Heart left ventricle (tissue), 16 donors: Measurements from ENCODE around the gene LPP. TPM values are rescaled to one million over a fixed set of nuclear protein-coding genes. Genes with fewer than 3 reads are reported as not detected.

Experiments
- ATAC-seq, 4 donors: fragments of 200-7000 bp; cut with Tn5 transposase; one replicate each; pipeline ENCODE4 v1.9.1; 2020 to 2022; ENCODE audit warnings: moderate library complexity in 4 of 4, mild to moderate bottlenecking in 3 of 4, moderate number of reproducible peaks in 1 of 4
- DNase-seq, 5 donors: peaks; one replicate each; pipeline ENCODE4 v3.0.0-alpha.2; 2020
- H3K27ac ChIP-seq, 12 donors: fragments of 200-600 bp; sonication (generic) in 4 of 12; one replicate each; pipeline versions ENCODE4 v1.5.0 to v1.8.0; 2016 to 2022; ENCODE audit warnings: mild to moderate bottlenecking in 2 of 12
- H3K27me3 ChIP-seq, 9 donors: fragments of 200-600 bp; sonication (generic) in 2 of 9; one replicate each; pipeline versions ENCODE4 v1.5.1 to v1.8.0; 2016 to 2022; ENCODE audit warnings: mild to moderate bottlenecking in 3 of 9
- H3K36me3 ChIP-seq, 9 donors: fragments of 200-600 bp; sonication (generic) in 2 of 9; one replicate each; pipeline versions ENCODE4 v1.5.0 to v1.8.0; 2018 to 2022; ENCODE audit warnings: mild to moderate bottlenecking in 2 of 9
- H3K4me1 ChIP-seq, 12 donors: fragments of 200-600 bp; sonication (generic) in 4 of 12; one replicate each; pipeline versions ENCODE4 v1.5.0 to v1.8.0; 2016 to 2022; ENCODE audit warnings: mild to moderate bottlenecking in 3 of 12
- H3K4me3 ChIP-seq, 12 donors: fragments of 200-600 bp; sonication (generic) in 4 of 12; one replicate each; pipeline versions ENCODE4 v1.5.0 to v1.8.0; 2017 to 2022; ENCODE audit warnings: mild to moderate bottlenecking in 9 of 12, moderate library complexity in 4 of 12
- H3K9me3 ChIP-seq, 12 donors: fragments of 200-600 bp; sonication (generic) in 4 of 12; one replicate each; pipeline versions ENCODE4 v1.5.0 to v1.8.0; 2016 to 2022; ENCODE audit warnings: mild to moderate bottlenecking in 1 of 12
- CTCF ChIP-seq, 12 donors: fragments of 200-600 bp; sonication (generic) in 4 of 12; IDR thresholded peaks; one replicate each; pipeline versions ENCODE4 v1.5.0 to v1.8.0; 2018 to 2022; ENCODE audit warnings: antibody characterized with exemption in 12 of 12, mild to moderate bottlenecking in 5 of 12
- POLR2A ChIP-seq, 2 donors: fragments of 450-650 bp; IDR thresholded peaks; one replicate each; pipeline ENCODE4 v1.6.1; 2017; ENCODE audit warnings: antibody characterized with exemption in 2 of 2, mild to moderate bottlenecking in 2 of 2, moderate library complexity in 2 of 2
- WGBS, 4 donors: extraction: QIAGEN DNeasy Blood & Tissue Kit in 2 of 4; methylation state at CpG; one replicate each; pipeline versions ENCODE4 v1.1.5 to v1.1.7; 2013 to 2018; 5-methylcytosine and 5-hydroxymethylcytosine counted together
- intact Hi-C, 10 donors: fragments of 100-400 bp; cut with DNase I; formaldehyde crosslinking; loops; one replicate each; pipeline versions ENCODE4 v1.11.1 to v1.14.2; 2022
- polyA plus RNA-seq, 2 donors: library from polyadenylated mRNA; stranded (reverse); fragments of 200-250 nt; gene quantifications; one replicate each; pipeline ENCODE4 v1.2.3, GENCODE V29; 2013
- total RNA-seq, 9 donors: library from RNA; depleted of rRNA in 2 of 9; stranded (reverse); fragments of >200 nt in 2 of 9; fragmentation: NEBNext Ultra II Directional in 3 of 9; extraction: Animal tissue kit (Norgen Biotek cat#: 25700) in 3 of 9; gene quantifications; one replicate each; pipeline versions ENCODE4 v1.1.0 to v1.2.4, GENCODE V29; 2016 to 2023
- donor health status: ischemic (EF 13 %, LVEDD 7.1; RV severe dilation, severe dysfunction).
- donor health status: healthy with polysubstance abuse.
- donor health status: DM: no; HTN: yes; CAD: no.
- donor health status: DM: no; HTN: no; CAD: no.
- donor health status: ischemic (EF 25% LVEDD 6.9; RV normal size, moderate dysfunction).
- donor health status: ischemic (EF 25% LVEDD 5.7; RV mildly dilated, moderate dysfunction).
- donor health status: healthy.
- donor health status: DM: yes; HTN: yes; CAD: no.
- donor health status: ischemic (EF 35%, LVEDD 5.7; RV mildly dilated, moderate dysfunction).
- donor health status: nonischemic (EF 11% LVEDD 7.7; RV severe dilation, severe dysfunction).
- donor health status: DM: yes; HTN: yes; CAD: no.
- donor health status: PGD.
- donor health status: ischemic (EF 29% LVEDD 5.4; RV normal size, mild dysfunction).
- donor health status: nonischemic (EF 23%, LVEDD 6.1; RV moderate dilation, normal function).

LPP gene
- total and polyA plus RNA-seq, 11 donors: 9.2 to 178 (median 100) TPM

- DNase-seq (peak in 1 of 5 donors; percentile 37), ATAC-seq (no peak)
- Histone ChIP-seq H3K27me3 (no peaks in the 10 kb centered on the region), H3K27ac (peak overlapping the region; percentile 9 to 89 (median 76)), H3K9me3 (no peaks in the 10 kb centered on the region), H3K4me1 (peaks cover 0 to 58% (median 21%) of the 10 kb centered on the region in 12 donors), H3K36me3 (peaks cover 0 to 26% (median 0%) of the 10 kb centered on the region in 9 donors), H3K4me3 (no peak overlapping the region)
- intact Hi-C loops: loop anchor here in 1 of 10 donors (10.0 kb wide), 1 partner anchor 177 kb away; no protein-coding TSS in a partner anchor
- WGBS, 4 donors: 93 to 96% (median 95%) methylated on average over 8 of the region's 8 CpGs
- TF ChIP-seq POLR2A (IDR thresholded peaks at IDR 0.05) (no peak), CTCF (IDR thresholded peaks at IDR 0.05) (no peak)
Measured at GRCh38 chr3:188231456-188231855, 77.5 kb downstream of the LPP start.

- peak overlapping the region in 5 of 12 donors; percentile 8 to 89 (median 47) for H3K27ac ChIP-seq
- no peak for ATAC-seq
- 45 to 85% (median 73%) methylated on average over 2 of the region's 2 CpGs for WGBS, 4 donors
- H3K4me3 ChIP-seq: no peak overlapping the region
- intact Hi-C loops: loop anchor here in 2 of 10 donors (2.0 to 10.0 kb wide), 2 partner anchors 20 to 178 kb away; no protein-coding TSS in a partner anchor
- no peak for DNase-seq
- no peaks in the 10 kb centered on the region for H3K9me3 ChIP-seq
- H3K27me3 ChIP-seq: no peaks in the 10 kb centered on the region
- TF ChIP-seq POLR2A (IDR thresholded peaks at IDR 0.05): no peak
- no peak for TF ChIP-seq CTCF (IDR thresholded peaks at IDR 0.05)
- H3K4me1 ChIP-seq: peaks cover 0 to 56% (median 21%) of the 10 kb centered on the region in 12 donors
- peaks cover 0 to 21% (median 0%) of the 10 kb centered on the region in 9 donors for H3K36me3 ChIP-seq
Measured at GRCh38 chr3:188232656-188233055, 78.7 kb downstream of the LPP start.

GRCh38 chr3:188233320-188233719 is 79.4 kb downstream of the LPP start:
- Histone ChIP-seq H3K4me3 (no peak overlapping the region), H3K36me3 (peaks cover 0 to 18% (median 0%) of the 10 kb centered on the region in 9 donors), H3K27ac (peak overlapping the region in 8 of 12 donors; percentile 3 to 89 (median 30)), H3K4me1 (peaks cover 0 to 54% (median 21%) of the 10 kb centered on the region in 12 donors), H3K27me3 (no peaks in the 10 kb centered on the region), H3K9me3 (no peaks in the 10 kb centered on the region)
- DNase-seq (no peak), ATAC-seq (no peak)
- TF ChIP-seq POLR2A (IDR thresholded peaks at IDR 0.05) (no peak), CTCF (IDR thresholded peaks at IDR 0.05) (no peak)
- WGBS, 4 donors: 33 to 49% (median 37%) methylated on average over 1 of the region's 1 CpG
- intact Hi-C loops: loop anchor here in 2 of 10 donors (2.0 to 10.0 kb wide), 2 partner anchors 21 to 179 kb away; no protein-coding TSS in a partner anchor

GRCh38 chr3:188234132-188234531 is 80.2 kb downstream of the LPP start:
- no peak for DNase-seq
- peaks cover 0 to 10% (median 0%) of the 10 kb centered on the region in 9 donors for H3K36me3 ChIP-seq
- TF ChIP-seq CTCF (IDR thresholded peaks at IDR 0.05) (no peak), POLR2A (IDR thresholded peaks at IDR 0.05) (no peak)
- peak overlapping the region in 5 of 12 donors; percentile 30 to 89 (median 41) for H3K27ac ChIP-seq
- no peak overlapping the region for H3K4me3 ChIP-seq
- intact Hi-C loops: loop anchor here in 1 of 10 donors (10.0 kb wide), 1 partner anchor 179 kb away; no protein-coding TSS in a partner anchor
- H3K9me3 ChIP-seq: no peaks in the 10 kb centered on the region
- ATAC-seq: no peak
- no peaks in the 10 kb centered on the region for H3K27me3 ChIP-seq
- 97 to 100% (median 99%) methylated on average over 3 of the region's 3 CpGs for WGBS, 4 donors
- peaks cover 0 to 47% (median 14%) of the 10 kb centered on the region in 12 donors for H3K4me1 ChIP-seq
